DMS53 treated with DMSO at 0.1 percent for 48 hours (cell line): Measurements from ENCODE around the gene CFAP97D2.
"Not testable (repeated sequence)": the region's sequence is repeated elsewhere in the genome, so short reads cannot be mapped to it uniquely, and the experiment has no call there.

ENCODE experiments used
- DNase-seq: peaks from one replicate; lab custom pipeline; 2025; ENCODE audit not compliant: unreplicated experiment; lab: John Stamatoyannopoulos, UW

The CFAP97D2 gene

DNA sequence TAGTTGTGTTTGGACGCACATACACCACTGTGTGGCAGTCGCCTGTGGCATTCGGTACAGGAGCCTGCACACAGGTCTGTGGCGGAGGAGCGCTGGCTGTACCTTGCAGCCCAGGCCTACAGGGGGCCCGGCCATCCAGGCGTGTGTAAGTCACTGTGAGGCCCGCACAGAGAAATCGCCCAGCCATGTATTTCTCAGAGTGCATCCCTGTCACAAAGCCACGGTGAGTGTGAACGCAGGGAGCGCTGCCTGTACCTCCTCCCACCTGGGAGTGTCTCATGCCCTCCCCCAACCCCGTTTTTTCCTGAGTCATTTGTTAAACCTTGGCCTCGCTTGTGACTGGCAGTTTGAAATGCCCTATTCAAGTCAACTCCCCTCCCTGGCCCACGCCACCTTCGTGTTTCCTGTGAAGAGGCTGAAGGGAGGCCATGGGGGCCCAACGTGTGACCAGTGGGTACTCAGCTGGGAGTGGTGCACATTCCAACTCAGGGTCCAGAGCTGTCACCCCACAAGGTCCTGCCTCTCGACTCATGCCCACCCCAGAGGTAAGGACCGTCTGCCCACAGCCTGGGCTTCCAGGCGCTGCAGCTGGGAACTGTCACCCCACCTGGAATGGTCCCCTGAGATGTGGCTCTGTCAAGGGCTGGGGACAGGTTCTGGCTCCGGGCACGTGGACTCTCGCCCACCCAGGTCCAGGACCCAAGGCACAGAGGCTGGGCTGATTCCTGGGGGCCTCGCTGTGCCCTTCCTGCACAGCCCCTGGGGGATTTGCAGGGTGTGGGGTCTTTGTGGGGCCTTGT lies 35.1 kb upstream of the CFAP97D2 start:
- no peak for DNase-seq

DNA sequence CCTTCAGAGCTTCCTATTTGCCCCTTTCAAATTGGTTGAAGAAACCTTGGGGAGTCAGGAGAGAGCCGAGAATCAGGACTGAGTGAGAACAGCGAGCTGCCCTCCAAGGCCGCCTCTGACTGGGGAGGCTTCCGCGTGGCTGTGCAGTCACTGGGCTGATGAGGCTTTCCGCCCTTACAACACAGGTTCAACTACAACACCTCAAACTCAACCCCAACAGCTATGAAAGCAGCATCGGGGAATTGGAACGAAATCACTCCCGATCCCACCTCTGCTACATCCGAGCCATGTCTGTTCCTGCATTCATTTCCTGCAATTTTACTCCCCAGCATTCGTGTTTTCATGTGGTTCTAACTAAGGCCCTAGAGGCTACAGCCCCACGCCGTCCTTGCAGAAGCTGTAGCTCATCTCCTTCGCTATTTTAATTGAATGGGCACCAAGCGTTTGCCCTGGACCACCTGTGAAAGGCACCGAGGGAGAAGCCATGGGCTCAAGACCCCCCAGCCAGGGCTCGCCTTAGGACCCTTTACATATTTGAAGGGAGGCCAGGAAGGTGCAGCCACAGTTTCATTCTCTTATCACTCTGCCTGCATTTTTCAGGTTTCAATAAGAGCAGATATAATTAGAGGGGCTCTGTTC lies 34.3 kb upstream of the CFAP97D2 start:
- no peak for DNase-seq

GRCh38 chr13:114145256-114145655 lies 33.8 kb upstream of the CFAP97D2 start:
- DNase-seq: no peak

DNA sequence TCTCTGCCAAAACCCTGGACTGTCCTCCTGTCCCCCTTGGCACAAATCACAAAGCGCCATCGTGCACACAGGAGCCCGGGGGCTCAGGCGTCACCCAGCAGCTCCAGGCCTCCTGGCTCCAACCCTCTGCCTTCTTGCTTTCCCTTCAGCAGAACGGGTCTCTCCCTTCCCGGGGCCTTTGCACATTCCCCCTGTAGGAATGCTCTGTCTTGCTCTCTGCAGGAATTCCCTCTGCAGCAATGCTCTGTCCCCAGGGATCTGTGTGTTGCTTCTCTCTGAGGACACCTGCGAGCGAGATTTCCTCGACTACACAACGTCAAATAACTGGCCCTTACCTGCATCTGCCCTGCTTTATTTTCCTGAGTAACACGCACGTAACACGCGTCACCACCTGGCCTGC lies 33.3 kb upstream of the CFAP97D2 start:
- DNase-seq: no peak

DNA sequence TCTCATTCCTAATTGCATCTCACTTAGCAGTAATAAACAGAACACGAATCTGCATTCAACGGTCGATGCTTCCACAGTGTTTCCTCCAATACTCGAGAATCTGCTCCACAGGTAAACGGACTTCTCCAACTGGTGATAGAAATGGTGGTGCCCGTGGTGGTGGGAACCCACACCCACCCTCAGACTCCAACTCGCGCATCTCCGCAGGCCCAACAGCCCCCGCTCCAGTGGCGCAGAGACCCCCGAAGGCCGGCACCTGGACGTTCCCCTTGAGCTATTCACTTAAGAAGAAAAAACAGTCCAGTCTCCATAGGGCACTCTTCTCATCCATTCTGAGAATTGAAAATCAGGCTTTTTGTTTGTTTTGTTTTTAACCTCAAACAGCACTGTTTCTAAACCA lies 32.9 kb upstream of the CFAP97D2 start:
- no peak for DNase-seq

- DNase-seq: no peak
Observed at GRCh38 chr13:114146629-114147028, 32.4 kb upstream of the CFAP97D2 start.

DNA sequence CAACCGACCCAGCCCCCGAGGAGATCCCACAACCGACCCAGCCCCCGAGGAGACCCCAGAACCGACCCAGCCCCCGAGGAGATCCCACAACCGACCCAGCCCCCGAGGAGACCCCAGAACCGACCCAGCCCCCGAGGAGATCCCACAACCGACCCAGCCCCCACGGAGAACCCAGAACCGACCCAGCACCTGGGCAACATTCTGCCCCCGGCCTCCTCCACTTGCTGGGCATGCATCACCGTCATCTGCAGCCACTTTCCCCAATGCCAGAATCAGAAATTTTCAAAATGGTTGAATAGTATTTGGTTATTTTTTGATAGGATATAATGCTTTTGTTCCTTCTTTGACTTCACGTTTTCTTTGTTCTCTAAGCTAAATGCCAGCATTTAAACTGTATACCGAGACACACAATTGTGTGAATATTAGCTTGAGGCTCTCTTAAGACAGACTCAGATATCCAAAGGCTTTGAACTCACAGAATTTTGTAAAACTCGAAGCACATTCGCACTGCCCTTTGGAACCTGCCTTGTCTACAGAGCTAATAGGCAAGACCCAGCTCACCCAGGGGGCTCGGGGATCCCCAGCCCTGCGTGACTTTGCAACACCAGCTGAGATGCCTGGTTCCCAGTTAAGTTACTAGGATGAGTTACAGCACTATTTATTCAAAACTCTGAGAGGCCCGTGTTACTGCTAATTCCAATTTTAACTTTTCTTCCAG lies 31.1 kb upstream of the CFAP97D2 start:
- DNase-seq: no peak

DNA sequence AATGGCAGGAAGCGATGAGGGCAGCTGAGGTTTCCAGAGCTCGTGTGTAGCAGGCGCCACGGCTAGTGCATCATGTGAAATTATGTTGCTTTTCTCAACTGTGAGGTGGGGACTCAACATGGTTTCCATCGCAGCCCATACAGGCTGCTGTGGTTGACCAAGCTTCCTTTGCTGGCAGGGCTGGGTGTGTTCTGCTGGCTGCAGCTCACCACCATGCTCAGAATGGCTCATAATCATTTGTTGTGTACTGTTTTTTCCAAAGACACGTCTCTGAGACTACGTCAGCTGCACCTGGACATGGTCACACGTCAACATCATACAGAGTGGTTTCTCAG lies 30.6 kb upstream of the CFAP97D2 start:
- peak; percentile 37 for DNase-seq

DNA sequence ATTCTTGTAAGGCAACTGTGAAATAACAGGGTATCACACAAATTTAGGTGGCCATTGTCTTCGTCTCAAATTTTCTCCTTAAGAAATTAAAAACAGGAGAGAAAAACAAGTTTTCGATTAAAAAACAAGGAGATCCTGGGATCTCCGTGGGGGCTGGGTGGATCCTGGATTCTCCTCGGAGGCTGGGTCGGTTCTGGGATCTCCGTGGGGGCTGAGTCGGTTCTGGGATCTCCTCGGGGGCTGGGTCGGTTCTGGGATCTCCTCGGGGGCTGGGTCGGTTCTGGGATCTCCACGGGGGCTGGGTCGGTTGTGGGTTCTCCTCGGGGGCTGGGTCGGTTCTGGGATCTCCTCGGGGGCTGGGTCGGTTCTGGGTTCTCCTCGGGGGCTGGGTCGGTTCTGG lies 30.2 kb upstream of the CFAP97D2 start:
- DNase-seq: not testable (repeated sequence)

GRCh38 chr13:114149774-114150740 lies 29.0 kb upstream of the CFAP97D2 start:
- DNase-seq: peak; percentile 33

DNA sequence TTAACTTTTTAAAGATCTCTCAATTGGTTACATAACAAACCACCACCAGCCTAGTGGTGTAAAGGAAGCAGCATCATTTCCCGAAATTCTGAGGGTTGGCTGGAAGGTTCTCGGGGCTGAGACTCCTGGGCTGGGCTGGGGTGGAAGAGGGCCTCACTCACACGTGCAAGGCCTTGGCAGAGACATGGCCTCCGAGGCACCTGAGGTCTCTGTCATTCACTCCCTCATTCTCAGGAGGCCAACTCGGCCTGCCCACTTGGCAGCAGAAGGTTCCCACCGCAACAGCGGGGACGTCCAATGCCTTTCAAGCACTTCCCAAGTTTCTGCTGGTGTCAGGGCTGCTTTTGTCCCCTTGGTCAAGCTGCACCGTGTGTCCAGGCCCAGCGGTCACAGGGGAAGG lies 28.0 kb upstream of the CFAP97D2 start:
- DNase-seq: no peak

DNA sequence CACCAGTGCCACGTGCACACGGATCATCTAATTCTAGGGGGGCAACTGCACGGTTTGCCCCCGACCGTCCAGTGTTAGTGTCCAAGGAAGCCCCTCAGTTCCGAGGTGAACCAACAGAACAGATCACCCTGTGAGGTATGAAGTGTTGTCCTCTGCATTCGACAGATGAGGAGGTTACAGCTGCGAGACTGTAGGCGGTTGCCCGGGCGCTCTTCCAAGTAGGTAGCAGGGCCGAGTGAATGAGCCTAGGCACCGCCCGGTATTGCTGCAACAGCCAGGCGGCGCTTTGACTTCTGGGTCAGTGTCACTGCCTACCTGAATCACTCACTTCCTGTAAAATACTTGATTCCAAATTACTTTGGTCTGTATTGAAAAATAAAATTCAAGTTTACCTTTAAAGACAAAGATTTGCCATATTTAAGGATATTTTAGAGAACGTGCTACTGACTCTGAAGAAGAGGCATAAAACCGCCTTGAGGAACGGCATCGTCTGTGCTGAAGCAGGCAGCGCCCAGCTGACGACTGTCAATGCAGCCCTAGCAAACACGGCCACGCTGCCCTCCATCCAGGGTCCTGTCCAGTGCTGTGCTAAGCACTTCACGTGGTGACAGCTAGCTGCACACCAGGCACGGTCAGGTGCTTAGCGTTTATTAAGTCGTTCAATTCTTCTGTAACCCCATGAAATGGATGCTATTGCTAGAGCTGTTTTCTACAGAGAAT lies 27.3 kb upstream of the CFAP97D2 start:
- DNase-seq: no peak

GRCh38 chr13:114152285-114152645 lies 26.8 kb upstream of the CFAP97D2 start:
- DNase-seq: no peak

DNA sequence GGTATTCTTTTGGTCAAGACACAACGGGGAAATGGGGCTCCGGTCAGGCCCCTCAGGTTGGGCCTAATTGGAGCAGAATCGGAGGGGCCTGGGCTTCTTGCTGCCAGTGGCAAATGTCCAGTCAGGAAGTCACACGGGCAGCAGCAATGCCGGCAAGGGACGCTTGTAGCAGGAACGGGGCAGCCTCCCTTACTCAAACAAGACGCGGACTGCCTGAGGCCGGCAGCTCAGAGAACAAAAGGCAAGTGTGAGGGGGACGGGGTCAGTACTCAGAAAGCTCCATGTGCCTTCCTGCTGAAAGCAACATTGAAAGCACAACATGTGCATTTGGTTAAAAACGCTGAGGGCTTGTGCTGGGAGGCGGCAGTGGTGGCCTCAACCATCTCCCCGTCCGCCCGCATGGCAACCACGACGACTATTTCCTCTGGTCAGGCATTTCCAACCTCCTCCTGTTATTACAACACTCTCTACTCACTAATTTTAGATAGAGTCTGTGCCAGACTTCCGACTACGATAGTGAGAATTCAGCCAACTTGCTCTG lies 26.2 kb upstream of the CFAP97D2 start:
- DNase-seq: no peak

- DNase-seq: no peak
Observed at GRCh38 chr13:114153485-114154080, 25.5 kb upstream of the CFAP97D2 start.

GRCh38 chr13:114154476-114154875 lies 24.6 kb upstream of the CFAP97D2 start:
- DNase-seq: no peak

DNA sequence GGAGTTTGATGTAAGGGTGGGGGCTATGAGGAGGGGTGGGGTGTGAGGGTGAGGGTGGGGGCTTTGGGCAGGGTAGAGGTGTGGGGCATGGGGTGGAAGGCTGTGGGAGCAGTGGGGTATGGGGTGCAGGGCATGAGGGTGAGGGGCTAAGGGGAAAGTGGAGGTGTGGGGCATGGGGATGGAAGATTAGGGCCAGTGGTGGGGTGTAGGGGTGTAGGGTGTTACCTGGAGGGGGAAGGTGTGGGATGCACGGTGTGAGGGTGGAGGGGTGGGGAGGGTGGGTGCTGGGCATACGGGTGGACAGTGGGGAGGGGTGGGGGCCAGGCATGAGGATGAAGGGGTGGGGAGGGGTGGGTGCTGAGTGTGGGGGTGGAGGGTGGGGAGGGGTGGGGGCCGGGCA lies 23.7 kb upstream of the CFAP97D2 start:
- DNase-seq: no peak

DNA sequence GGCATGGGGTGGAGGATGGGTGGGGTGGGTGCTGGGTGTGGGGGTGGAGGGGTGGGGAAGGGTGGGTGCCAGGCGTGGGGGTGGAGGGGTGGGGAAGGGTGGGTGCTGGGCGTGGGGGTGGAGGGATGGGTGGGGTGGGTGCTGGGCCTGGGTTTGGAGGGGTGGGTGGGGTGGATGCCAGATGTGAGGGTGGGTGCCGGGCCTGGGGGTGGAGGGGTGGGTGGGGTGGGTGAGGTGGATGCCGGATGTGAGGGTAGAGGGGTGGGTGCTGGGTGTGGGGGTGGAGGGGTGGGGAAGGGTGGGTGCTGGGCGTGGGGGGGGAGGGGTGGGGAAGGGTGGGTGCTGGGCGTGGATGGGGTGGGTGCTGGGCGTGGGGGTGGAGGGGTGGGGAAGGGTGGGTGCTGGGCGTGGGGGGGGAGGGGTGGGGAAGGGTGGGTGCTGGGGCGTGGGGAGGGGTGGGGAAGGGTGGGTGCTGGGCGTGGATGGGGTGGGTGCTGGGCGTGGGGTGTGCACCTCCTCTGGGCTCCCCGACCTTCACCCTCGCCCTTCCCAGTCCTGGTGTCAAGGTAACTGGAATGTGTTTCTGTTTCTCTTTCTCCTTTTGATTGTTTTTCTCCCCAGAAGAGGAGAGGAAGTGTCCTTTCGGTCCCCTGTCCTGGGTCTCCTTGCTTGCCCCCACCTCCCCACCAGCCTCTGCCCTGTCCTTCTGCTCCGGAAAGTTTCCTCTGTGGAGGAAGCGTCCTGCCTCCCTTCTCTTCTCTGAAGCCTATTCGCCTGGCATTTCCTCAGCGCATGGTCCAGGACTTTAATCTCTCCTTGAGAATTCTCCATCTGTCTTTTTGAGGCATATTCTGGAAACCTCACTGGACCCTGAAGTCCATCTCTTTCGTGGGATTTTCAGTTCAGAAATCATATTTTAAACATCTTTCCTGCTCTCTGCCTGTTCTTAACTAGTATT lies 22.9 kb upstream of the CFAP97D2 start:
- no peak for DNase-seq
